Ishikawa (cell line): Measurements from ENCODE around the gene TMEM175.

ENCODE experiments used
- CEBPB ChIP-seq: IDR thresholded peaks from 2 replicates; pipeline ENCODE4 v1.6.1; 2012
- CREB1 ChIP-seq: IDR thresholded peaks from 2 replicates; pipeline ENCODE4 v1.6.1; 2012; ENCODE audit warnings: low read depth
- EGR1 ChIP-seq: IDR thresholded peaks from 2 replicates; pipeline ENCODE4 v1.6.1; 2012
- EP300 ChIP-seq: IDR thresholded peaks from 2 replicates; pipeline ENCODE4 v1.6.1; 2012; ENCODE audit warnings: borderline replicate concordance
- FOXM1 ChIP-seq: IDR thresholded peaks from 2 replicates; pipeline ENCODE4 v1.6.1; 2012; ENCODE audit warnings: low read depth, borderline replicate concordance
- NFIC ChIP-seq: IDR thresholded peaks from 2 replicates; pipeline ENCODE4 v1.6.1; 2012
- RAD21 ChIP-seq: IDR thresholded peaks from 2 replicates; pipeline ENCODE4 v1.6.1; 2012; ENCODE audit warnings: low read depth
- TCF12 ChIP-seq: IDR thresholded peaks from 2 replicates; pipeline ENCODE4 v1.6.1; 2012; ENCODE audit warnings: low read depth
- TEAD4 ChIP-seq: IDR thresholded peaks from 2 replicates; pipeline ENCODE4 v1.6.1; 2012
- YY1 ChIP-seq: IDR thresholded peaks from 2 replicates; pipeline ENCODE4 v1.6.1; 2012; ENCODE audit warnings: low read depth
- ZBTB7A ChIP-seq: IDR thresholded peaks from 2 replicates; pipeline ENCODE4 v1.6.1; 2012; ENCODE audit warnings: low read depth
- TF ChIP-seq, protein P1 (sequence below): IDR thresholded peaks from 2 replicates; pipeline ENCODE4 v1.6.1; 2012
- TF ChIP-seq, protein P2 (sequence below): IDR thresholded peaks from 2 replicates; pipeline ENCODE4 v1.6.1; 2012
- TF ChIP-seq, protein P3 (sequence below): IDR thresholded peaks from 2 replicates; pipeline ENCODE4 v1.6.1; 2012; ENCODE audit warnings: low read depth, mild to moderate bottlenecking

TMEM175 gene

DNA sequence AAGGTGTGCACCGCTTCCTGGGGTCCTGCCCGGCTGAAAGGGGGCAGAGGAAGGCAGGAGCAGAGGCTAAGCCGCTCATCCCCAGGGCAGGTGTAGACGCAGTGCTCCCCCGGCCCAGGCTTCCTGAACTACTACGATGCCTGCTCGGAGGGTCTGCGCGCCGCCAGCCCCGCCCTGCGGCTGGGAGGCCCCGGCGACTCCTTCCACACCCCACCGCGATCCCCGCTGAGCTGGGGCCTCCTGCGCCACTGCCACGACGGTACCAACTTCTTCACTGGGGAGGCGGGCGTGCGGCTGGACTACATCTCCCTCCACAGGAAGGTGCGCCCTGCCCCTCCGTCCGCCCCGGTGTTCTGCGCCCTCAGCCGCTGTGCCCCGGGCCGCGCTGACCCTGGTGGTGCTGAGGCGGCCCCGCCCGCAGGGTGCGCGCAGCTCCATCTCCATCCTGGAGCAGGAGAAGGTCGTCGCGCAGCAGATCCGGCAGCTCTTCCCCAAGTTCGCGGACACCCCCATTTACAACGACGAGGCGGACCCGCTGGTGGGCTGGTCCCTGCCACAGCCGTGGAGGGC is 69.4 kb downstream of the TMEM175 start:
- TF ChIP-seq EP300 (no peak), CREB1 (no peak), ZBTB7A (0 out of 2 replicates have a peak, but pooled peaks have one; percentile 32), NFIC (no peak), TCF12 (no peak)
- TF ChIP-seq, protein P1, sequence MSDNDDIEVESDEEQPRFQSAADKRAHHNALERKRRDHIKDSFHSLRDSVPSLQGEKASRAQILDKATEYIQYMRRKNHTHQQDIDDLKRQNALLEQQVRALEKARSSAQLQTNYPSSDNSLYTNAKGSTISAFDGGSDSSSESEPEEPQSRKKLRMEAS: no peak

DNA sequence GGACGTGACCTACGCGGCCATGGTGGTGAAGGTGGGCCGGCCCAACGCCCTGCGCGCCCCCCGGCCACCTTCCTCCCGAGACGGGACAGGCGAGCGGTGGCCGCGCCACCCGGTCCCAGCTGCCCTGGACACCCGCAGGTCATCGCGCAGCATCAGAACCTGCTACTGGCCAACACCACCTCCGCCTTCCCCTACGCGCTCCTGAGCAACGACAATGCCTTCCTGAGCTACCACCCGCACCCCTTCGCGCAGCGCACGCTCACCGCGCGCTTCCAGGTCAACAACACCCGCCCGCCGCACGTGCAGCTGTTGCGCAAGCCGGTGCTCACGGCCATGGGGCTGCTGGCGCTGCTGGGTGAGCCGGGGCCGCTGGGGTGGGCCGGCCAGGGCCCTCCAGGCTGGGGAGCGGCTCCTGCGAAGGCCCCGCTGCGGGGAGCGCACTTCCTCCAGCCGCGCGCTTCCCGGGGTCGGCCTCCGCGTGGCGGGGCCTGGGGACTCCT is 69.9 kb downstream of the TMEM175 start:
- TF ChIP-seq RAD21: no peak
- TF ChIP-seq, protein P2, sequence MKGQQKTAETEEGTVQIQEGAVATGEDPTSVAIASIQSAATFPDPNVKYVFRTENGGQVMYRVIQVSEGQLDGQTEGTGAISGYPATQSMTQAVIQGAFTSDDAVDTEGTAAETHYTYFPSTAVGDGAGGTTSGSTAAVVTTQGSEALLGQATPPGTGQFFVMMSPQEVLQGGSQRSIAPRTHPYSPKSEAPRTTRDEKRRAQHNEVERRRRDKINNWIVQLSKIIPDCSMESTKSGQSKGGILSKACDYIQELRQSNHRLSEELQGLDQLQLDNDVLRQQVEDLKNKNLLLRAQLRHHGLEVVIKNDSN: 0 out of 2 replicates have a peak, but pooled peaks have one; percentile 24
- TF ChIP-seq, protein P1: peak; percentile 87
- TF ChIP-seq EGR1: no peak
- no peak for TF ChIP-seq FOXM1
- TF ChIP-seq, protein P3, sequence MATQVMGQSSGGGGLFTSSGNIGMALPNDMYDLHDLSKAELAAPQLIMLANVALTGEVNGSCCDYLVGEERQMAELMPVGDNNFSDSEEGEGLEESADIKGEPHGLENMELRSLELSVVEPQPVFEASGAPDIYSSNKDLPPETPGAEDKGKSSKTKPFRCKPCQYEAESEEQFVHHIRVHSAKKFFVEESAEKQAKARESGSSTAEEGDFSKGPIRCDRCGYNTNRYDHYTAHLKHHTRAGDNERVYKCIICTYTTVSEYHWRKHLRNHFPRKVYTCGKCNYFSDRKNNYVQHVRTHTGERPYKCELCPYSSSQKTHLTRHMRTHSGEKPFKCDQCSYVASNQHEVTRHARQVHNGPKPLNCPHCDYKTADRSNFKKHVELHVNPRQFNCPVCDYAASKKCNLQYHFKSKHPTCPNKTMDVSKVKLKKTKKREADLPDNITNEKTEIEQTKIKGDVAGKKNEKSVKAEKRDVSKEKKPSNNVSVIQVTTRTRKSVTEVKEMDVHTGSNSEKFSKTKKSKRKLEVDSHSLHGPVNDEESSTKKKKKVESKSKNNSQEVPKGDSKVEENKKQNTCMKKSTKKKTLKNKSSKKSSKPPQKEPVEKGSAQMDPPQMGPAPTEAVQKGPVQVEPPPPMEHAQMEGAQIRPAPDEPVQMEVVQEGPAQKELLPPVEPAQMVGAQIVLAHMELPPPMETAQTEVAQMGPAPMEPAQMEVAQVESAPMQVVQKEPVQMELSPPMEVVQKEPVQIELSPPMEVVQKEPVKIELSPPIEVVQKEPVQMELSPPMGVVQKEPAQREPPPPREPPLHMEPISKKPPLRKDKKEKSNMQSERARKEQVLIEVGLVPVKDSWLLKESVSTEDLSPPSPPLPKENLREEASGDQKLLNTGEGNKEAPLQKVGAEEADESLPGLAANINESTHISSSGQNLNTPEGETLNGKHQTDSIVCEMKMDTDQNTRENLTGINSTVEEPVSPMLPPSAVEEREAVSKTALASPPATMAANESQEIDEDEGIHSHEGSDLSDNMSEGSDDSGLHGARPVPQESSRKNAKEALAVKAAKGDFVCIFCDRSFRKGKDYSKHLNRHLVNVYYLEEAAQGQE: no peak
- 0 out of 2 replicates have a peak, but pooled peaks have one; percentile 9 for TF ChIP-seq ZBTB7A
- TF ChIP-seq CEBPB: peak; percentile 93

DNA sequence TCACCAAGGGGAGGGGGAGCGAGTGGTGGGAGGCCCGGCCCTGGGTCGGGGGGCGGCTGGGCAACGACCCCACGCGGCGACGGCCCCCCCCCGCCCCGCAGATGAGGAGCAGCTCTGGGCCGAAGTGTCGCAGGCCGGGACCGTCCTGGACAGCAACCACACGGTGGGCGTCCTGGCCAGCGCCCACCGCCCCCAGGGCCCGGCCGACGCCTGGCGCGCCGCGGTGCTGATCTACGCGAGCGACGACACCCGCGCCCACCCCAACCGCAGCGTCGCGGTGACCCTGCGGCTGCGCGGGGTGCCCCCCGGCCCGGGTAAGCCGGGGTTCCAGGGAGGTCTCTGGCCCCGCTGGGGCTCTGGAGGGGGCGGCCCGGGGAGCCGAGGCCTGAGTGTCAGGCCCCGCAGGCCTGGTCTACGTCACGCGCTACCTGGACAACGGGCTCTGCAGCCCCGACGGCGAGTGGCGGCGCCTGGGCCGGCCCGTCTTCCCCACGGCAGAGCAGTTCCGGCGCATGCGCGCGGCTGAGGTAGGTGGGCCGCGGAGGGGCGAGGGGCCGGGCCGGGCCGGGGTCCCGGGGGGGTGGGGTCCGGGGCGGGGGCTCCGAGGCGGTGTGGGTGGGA is 70.5 kb downstream of the TMEM175 start:
- TF ChIP-seq CREB1 (no peak), NFIC (no peak)

DNA sequence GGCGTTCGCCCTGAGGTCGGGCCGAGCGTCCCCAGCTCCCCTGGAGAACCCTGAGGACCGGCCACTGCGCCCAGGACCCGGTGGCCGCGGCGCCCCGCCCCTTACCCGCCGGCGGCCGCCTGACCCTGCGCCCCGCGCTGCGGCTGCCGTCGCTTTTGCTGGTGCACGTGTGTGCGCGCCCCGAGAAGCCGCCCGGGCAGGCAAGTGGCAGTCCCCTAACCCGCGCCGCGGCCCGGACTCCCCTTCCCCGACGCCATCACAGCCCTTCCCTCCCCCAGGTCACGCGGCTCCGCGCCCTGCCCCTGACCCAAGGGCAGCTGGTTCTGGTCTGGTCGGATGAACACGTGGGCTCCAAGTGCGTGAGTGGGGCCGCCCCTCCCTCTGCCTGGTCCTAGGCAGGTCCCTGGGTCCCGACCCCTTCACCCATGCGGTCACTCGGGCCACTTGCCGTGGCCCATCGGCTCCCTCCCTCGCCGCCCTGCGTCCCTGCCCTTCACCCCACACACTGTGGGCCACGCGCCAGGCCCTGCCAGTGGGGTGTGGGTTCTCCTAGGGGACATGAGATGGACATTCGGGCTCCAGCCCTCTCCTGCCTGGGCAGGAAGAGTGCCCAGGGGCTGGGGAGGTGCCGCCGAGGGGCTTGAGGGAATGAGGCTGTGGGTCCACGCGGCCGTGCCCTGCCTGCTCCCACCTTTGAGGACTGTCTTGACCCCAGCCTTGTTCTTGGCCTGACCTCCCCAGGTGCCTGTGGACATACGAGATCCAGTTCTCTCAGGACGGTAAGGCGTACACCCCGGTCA is 71.2 kb downstream of the TMEM175 start:
- TF ChIP-seq EP300 (no peak), NFIC (no peak)
- TF ChIP-seq, protein P1: no peak

DNA sequence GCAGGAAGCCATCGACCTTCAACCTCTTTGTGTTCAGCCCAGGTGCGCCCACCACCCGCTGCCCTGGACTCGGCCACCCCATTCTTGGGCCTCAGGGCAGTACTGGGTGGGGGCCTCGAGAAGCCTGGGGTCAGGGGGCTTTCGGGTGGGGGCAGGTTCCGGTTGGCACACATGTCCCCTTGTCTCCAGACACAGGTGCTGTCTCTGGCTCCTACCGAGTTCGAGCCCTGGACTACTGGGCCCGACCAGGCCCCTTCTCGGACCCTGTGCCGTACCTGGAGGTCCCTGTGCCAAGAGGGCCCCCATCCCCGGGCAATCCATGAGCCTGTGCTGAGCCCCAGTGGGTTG is 71.8 kb downstream of the TMEM175 start:
- TF ChIP-seq NFIC (no peak), TEAD4 (no peak), TCF12 (no peak)
- TF ChIP-seq, protein P2: no peak
- TF ChIP-seq, protein P3: no peak

DNA sequence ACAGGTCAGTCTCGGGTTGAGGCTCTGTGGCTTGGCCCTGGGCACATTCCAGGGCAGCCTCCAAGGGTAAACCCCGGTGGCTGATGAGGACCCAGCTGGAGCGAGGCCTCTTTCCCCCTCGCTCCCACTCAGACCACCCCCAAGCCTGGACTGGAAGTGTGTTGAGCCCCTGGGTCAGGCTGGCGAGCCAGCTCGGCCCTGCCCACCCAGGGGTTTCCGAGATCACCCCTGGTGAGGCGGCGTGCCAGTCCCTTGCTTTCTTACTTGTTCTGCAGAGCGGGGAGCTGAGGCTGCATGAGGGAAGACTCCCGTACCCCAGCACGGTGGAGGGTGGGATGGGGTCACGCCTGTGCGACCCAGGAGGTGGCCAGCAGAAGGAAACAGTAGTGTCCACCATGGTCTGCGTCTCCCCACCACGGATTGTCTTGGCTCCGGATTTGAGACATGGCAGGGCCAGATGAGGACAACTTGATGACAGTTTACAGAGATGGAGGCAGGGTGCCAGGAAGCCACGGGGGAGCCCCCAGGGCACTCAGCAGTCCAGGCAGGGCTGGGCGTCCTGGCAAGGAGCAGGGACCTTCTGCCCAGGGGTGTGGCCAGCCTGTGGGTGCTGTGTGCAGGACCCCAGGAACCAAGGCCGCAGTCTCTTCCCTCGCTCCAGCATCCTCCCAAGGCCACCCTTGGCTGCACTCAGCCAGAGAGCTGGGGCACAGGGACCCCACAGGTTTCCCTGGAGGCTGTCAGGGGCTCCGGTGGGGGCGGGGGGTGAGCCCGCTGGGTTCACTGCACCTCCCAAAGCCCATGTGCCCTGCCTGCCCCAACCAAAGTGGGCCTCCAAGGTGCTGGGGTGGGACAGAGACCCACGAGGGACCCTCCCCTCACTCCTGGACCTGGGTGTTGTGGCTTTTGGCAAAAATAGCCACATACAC is 72.6 kb downstream of the TMEM175 start:
- TF ChIP-seq ZBTB7A (no peak), EP300 (no peak), TEAD4 (no peak), NFIC (no peak), RAD21 (no peak), YY1 (no peak), TCF12 (no peak)
- TF ChIP-seq, protein P3: no peak
- TF ChIP-seq, protein P2: no peak
- TF ChIP-seq, protein P1: no peak
